Measurements from ENCODE around the gene OR8D2. TPM values are rescaled to one million over a fixed set of nuclear protein-coding genes. Genes with fewer than 3 reads are reported as not detected.

OR8D2 gene
- total RNA-seq (2016; rRNA removed; fragmentation: Illumina TruSeq; extraction: Trizol) (not detected in 2 replicates), polyA plus RNA-seq (2011; rRNA removed) (not detected in 2 replicates), polyA minus RNA-seq (2011; rRNA and poly(A)+ RNA removed; ENCODE audit: low replicate concordance) (not detected in 2 replicates), Bru-seq, nascent RNA (not detected), BruChase-seq, experiment 1, labeled RNA remaining after a 6-hour chase (not detected), BruChase-seq, experiment 2, labeled RNA remaining after a 2-hour chase (not detected)
- not detected in 2 replicates for total RNA-seq (2016; cell fraction: cytosol; rRNA removed; fragmentation: Illumina TruSeq; extraction: Trizol; ENCODE audit: low read depth)
- total RNA-seq (2016; cell fraction: insoluble cytoplasmic fraction; rRNA removed; fragmentation: Illumina TruSeq; extraction: Trizol): not detected in 2 replicates
- not detected in 2 replicates for total RNA-seq (2016; cell fraction: membrane; rRNA removed; fragmentation: Illumina TruSeq; extraction: Trizol)
- not detected in 2 replicates for total RNA-seq (2016; cell fraction: nucleus; rRNA removed; fragmentation: Illumina TruSeq; extraction: Trizol)
- polyA plus RNA-seq (2011; cell fraction: cytosol; rRNA removed): not detected in 2 replicates
- polyA plus RNA-seq (2011; cell fraction: nucleus; rRNA removed): not detected in 2 replicates
- not detected in 2 replicates for polyA plus RNA-seq (2012)
- polyA plus RNA-seq (2016; cell fraction: cytosol; fragmentation: Illumina TruSeq; extraction: Trizol; ENCODE audit: low read depth): not detected in 2 replicates
- polyA plus RNA-seq (2016; cell fraction: insoluble cytoplasmic fraction; fragmentation: Illumina TruSeq; extraction: Trizol; ENCODE audit: low read depth): not detected in 2 replicates
- polyA plus RNA-seq (2016; cell fraction: membrane; fragmentation: Illumina TruSeq; extraction: Trizol; ENCODE audit: low read depth): not detected in 2 replicates
- polyA plus RNA-seq (2016; cell fraction: nucleus; fragmentation: Illumina TruSeq; extraction: Trizol; ENCODE audit: insufficient read depth, low read depth): not detected in 2 replicates
- polyA minus RNA-seq (2011; cell fraction: cytosol; rRNA and poly(A)+ RNA removed): not detected in 2 replicates
- not detected in 2 replicates for polyA minus RNA-seq (2011; cell fraction: nucleus; rRNA and poly(A)+ RNA removed)
- long read RNA-seq, experiment 1: 0 reads
- long read RNA-seq, experiment 2: 0 reads

- no peaks in the 10 kb centered on the region for H3K36me3 ChIP-seq (replicated peaks in 1 of 2; ENCODE audit: control insufficient read depth in 1 of 2, insufficient read depth in 2 of 2, low read length in 2 of 2)
- POLR2A ChIA-PET: no interaction called here
- no peaks in the 10 kb centered on the region for H3K79me2 ChIP-seq (ENCODE audit: insufficient read depth, low read length)
- no peaks in the 10 kb centered on the region for H3K9me3 ChIP-seq (ENCODE audit: low read length)
- H3K4me2 ChIP-seq (ENCODE audit: low read depth, low read length): no peak within 1 kb of the TSS
- 0% methylated on average over 1 of the region's 1 CpG for WGBS (ENCODE audit: low lambda C conversion rate)
- no peak within 1 kb of the TSS for H3K27ac ChIP-seq (ENCODE audit: extremely low read length, insufficient read depth, low read length)
- in situ Hi-C loops (cut with HindIII; ENCODE audit: extremely low pct_ligation_motif_present, low pct_unique_long_range_greater_than_20kb): no loop called here
- no peak within 1 kb of the TSS for H2AFZ ChIP-seq (ENCODE audit: low read length)
- no peaks in the 10 kb centered on the region for H3K4me1 ChIP-seq (ENCODE audit: insufficient read depth, low read length)
- no TSS peak for BruUV-seq (replicated peaks)
- H3K4me3 ChIP-seq (replicated peaks in 1 of 3; ENCODE audit: insufficient read depth in 1 of 3, low read depth in 2 of 3, low read length in 3 of 3): no peak within 1 kb of the TSS
- FAIRE-seq: no peak
- H3K9ac ChIP-seq (ENCODE audit: insufficient read depth, low read depth, low read length): no peak within 1 kb of the TSS
- DNase-seq (ENCODE audit: low spot score): no peak
- H4K20me1 ChIP-seq (ENCODE audit: insufficient read depth, low read length): no peaks in the 10 kb centered on the region
- intact Hi-C loops (cut with micrococcal nuclease; ENCODE audit: unreplicated experiment): no loop called here
- no peaks in the 10 kb centered on the region for H3K27me3 ChIP-seq (ENCODE audit: control insufficient read depth in 1 of 2, insufficient read depth in 2 of 2, low read length in 2 of 2)
- TF ChIP-seq ZNF317 (CRISPR knock-in tag; IDR thresholded peaks at IDR 0.05): no peak
- no peak for TF ChIP-seq FOXM1 (CRISPR knock-in tag; IDR thresholded peaks at IDR 0.05)
- TF ChIP-seq SATB2 (CRISPR knock-in tag; IDR thresholded peaks at IDR 0.05): no peak
- TF ChIP-seq ZNF672 (CRISPR knock-in tag; IDR thresholded peaks at IDR 0.05): no peak
- no peak for TF ChIP-seq THRA (CRISPR knock-in tag; IDR thresholded peaks at IDR 0.05; ENCODE audit: borderline replicate concordance)
- TF ChIP-seq BHLHE40 (IDR thresholded peaks at IDR 0.05; ENCODE audit: low read length): no peak
- TF ChIP-seq SNAPC5 (CRISPR knock-in tag; IDR thresholded peaks at IDR 0.05; ENCODE audit: borderline replicate concordance): no peak
- no peak for TF ChIP-seq GATAD2A (CRISPR knock-in tag; IDR thresholded peaks at IDR 0.05)
- TF ChIP-seq FOXP1 (IDR thresholded peaks at IDR 0.05): no peak
- no peak for TF ChIP-seq FOXP1 (CRISPR knock-in tag; IDR thresholded peaks at IDR 0.05)
- TF ChIP-seq ARNT2 (CRISPR knock-in tag; IDR thresholded peaks at IDR 0.05; ENCODE audit: low read depth): no peak
- TF ChIP-seq TBX3 (IDR thresholded peaks at IDR 0.05; ENCODE audit: borderline replicate concordance): no peak
- TF ChIP-seq ZNF772 (CRISPR knock-in tag; IDR thresholded peaks at IDR 0.05): no peak
- TF ChIP-seq GFI1 (CRISPR knock-in tag; IDR thresholded peaks at IDR 0.05; ENCODE audit: borderline replicate concordance): no peak
- no peak for TF ChIP-seq KDM2A (CRISPR knock-in tag; IDR thresholded peaks at IDR 0.05; ENCODE audit: borderline replicate concordance, low read depth)
- TF ChIP-seq FOSL2 (CRISPR knock-in tag; IDR thresholded peaks at IDR 0.05): no peak
- no peak for ATAC-seq
- CTCF ChIA-PET (ENCODE audit: low intra/inter-chr PET ratio, low total read pairs): no interaction called here
Observed at GRCh38 chr11:124320097-124320496, at the start of gene OR8D2. Gene OR8D2, minus strand, starts transcription at chr11:124320197. Its CDS starts 0 bp downstream, at chr11:124320197.
